Stomach (tissue), 4 donors: Measurements from ENCODE around the gene CLIP2.

Experiments
- CTCF ChIP-seq, 7 experiments: fragments of 450-650 bp in 4 of 7; fragments of 200-600 bp in 3 of 7; sonication (generic) in 3 of 7; IDR thresholded peaks; one replicate each; pipeline ENCODE4 v1.5.1; 2016 to 2019; ENCODE audit warnings: antibody characterized with exemption in 7 of 7, control low read depth in 2 of 7, mild to moderate bottlenecking in 1 of 7
- EP300 ChIP-seq: sonication (generic); formaldehyde crosslinking; IDR thresholded peaks from one replicate; pipeline ENCODE4 v1.6.1; 2017; ENCODE audit warnings: antibody characterized with exemption
- POLR2A ChIP-seq, 4 donors: fragments of 450-650 bp; IDR thresholded peaks; one replicate each; pipeline ENCODE4 v1.6.1; 2016; ENCODE audit warnings: antibody characterized with exemption in 4 of 4, control low read depth in 2 of 4, mild to moderate bottlenecking in 1 of 4, moderate library complexity in 1 of 4
- POLR2AphosphoS5 ChIP-seq, 3 donors: sonication (generic); formaldehyde crosslinking; IDR thresholded peaks; one replicate each; pipeline ENCODE4 v1.6.1; 2016; ENCODE audit warnings: antibody characterized with exemption in 3 of 3

- TF ChIP-seq POLR2AphosphoS5 (IDR thresholded peaks at IDR 0.05) (no peak), CTCF (IDR thresholded peaks at IDR 0.05) (no peak), POLR2A (IDR thresholded peaks at IDR 0.05) (no peak), EP300 (no peak)
These were observed 28.8 kb downstream of the CLIP2 start for GRCh38 chr7:74318043-74318442.
